NCI-H748 (cell line): ENCODE measurements around the gene TNRC6A.

Source experiments
- DNase-seq: peaks from one replicate; lab custom pipeline; 2025; ENCODE audit not compliant: unreplicated experiment; lab: John Stamatoyannopoulos, UW

TNRC6A gene

DNA sequence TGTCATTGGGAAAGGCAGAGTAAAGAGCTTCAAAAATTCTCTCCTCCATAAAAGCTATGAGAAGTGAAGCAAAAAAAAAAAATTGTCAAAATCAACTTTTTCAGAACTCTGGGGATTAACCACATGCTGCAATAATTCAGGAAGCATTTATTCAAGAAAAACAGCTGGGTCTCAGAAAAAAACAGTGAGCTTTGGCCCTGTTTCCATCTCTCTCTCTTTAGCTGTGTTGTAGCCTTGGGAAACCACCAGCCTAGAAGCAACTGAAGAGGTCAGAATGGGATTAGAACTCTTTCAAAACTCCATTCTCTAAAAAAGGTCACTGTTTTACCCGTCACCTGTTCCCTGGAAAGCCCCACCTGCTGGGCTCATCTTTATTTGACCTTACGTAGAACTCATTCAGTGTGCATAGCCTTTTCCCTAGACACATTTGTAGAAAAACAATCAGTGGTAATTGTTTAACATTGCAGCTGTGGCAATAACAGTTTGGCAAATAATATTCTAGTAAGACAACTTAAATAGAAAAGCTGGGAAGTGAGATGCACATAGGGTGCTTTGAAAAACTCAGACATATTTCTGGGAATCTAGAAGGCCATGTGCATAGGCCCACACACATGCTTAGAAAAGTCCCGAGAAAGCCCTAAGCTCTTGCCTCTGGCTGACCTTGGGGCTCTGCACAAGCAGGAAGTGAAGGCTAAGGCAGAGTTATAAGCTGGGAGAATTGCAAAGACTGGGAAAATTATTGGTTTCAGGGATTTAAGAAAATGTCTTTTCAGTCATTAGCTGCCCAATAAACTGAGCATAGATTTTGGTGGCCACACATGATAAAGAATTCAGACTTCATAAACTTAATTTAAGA, 134.4 kb downstream of the TNRC6A start:
- DNase-seq = no peak

DNA sequence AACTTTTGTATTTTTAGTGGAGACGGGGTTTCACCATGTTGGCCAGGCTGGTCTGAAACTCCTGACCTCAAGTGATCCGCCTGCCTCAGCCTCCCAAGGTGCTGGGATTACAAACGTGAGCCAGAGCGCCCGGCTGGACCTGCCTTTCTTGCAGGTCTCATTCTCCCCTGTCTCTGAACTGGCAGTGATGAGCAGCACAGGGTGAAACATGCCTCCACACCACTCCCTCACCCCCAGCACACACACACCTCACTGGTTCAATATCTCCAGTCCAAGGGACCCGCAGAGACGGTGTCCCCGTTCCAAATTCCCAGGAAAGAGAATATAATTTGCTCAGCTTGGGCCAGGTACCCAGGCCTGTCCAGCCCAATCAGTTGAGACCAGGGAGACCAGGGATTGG, 139.6 kb downstream of the TNRC6A start:
- no peak for DNase-seq

GRCh38 chr16:24871891-24872290, 142.4 kb downstream of the TNRC6A start:
- DNase-seq = no peak

DNA sequence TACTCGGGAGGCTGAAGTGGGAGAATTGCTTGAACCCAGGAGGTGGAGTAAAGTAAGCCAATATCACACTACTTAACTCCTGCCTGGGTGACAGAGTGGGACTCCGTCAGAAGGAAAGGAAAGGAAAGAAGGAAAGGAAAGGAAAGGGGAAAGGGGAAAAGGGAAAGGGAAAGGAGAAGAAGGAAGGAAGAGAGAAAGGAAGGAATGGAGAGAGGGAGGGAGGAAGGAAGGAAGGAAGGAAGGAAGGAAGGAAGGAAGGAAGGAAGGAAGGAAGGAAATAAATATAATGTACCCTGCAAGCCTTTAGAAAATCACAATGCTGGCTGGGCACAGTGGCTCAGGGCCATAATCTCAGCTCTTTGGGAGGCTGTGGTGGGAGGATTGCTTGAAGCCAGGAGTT, 143.6 kb downstream of the TNRC6A start:
- DNase-seq = no peak

DNA sequence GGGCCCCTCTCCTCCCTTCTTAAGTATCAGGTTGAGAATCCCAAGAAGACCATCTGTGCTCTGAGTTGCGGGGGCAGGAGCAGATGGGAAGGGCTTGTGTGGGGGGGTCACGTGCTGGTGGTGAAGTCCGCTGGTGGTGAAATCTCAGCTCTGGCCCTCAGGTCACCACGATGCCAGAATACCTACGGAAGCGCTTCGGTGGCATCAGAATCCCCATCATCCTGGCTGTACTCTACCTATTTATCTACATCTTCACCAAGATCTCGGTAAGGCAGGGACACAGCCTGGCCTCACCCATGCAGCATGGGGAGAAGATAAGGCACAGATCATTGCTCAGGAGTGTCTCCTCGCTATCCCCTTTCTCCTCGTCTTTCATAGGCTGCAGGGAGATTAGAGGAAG, 146.0 kb downstream of the TNRC6A start:
- DNase-seq = no peak
